Stimulated activated CD4-positive, alpha-beta T cell treated with anti-CD3 and anti-CD28 coated beads, Interleukin-15, amount 100 ng/mL, for 48 hours (primary cell): ENCODE results near the gene TRABD2B.

Experiments used
- DNase-seq, 2 donors: peaks; one replicate each; pipeline ENCODE4 v3.0.0-alpha.2; 2020; ENCODE audit warnings: low read depth in 2 of 2

TRABD2B gene

GRCh38 chr1:47852006-47852718 is 145.0 kb downstream of the TRABD2B start:
- no peak for DNase-seq

DNA sequence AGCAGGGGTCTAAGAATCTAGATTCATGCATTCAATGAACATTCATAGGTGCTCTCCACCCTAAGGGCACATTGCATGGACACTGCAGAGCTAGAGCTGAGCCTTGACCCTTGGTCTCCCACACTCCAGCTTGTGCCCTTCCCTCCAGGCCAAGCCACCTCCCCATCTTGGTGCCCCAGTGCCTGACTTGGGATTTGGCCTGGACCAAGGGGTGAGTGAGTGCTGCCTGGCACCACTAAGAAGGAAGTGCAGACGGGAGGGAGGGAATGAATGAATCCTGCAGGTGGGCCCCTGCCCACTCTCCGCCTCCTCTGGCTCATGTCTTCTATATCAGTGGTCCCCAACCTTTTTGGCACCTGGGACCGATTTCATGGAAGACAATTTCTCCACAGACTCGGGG is 146.7 kb downstream of the TRABD2B start:
- DNase-seq = no peak

DNA sequence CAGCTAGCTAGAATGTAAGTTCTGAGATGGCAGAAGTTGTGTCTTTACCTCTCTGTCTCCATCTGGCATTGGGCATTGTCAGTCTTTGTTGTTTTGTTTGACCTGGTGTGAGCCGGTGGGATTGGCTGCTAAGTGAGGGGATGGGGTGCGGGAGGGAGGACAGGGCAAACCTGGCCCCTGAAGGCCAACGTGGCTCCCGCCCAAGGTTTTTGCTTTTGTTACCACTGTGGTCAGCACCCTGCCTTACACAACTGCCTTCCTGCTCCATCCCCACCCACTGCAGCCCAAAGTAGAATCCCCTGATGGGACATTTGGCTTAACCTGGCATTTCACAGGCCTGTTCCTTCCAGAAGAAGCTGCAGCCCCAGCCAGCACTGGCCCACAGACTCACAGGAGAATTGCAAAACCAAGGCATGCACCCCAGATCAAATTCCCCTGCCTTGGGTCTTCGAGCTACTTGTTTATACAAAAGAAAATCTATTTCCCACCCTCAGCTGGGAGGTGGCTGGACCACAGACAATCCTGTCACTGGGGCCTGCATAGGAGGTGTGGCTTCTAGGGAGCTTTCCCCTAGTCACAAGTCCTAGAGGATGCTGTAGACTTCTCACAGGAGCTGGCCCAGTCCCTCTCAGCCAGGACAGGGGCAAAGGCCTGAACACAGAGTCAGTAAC is 147.5 kb downstream of the TRABD2B start:
- DNase-seq = no peak

DNA sequence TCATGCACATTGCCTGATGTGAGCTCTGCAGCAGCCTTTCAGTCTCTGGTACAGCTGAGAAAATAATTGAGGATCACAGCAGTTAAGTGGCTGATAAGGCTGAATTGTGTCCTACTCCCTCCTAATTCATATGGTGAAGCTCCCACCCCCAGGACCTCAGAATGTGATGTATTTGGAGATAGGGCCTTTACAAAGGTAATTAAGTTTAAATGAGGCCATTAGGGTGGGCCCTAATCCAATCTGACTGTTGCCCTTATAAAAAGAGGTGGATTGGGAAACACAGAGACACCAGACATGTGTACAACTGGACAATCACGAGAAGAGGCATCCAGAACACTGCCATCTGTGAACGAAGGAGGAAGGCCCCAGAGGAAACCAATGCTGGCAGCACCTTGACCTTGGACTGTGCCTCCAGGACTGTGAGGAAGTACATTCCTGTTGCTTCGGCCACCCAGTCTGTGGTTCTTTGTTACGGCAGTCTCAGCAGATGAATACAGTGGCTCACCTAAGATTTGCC is 148.1 kb downstream of the TRABD2B start:
- no peak for DNase-seq

- no peak for DNase-seq
Observed at GRCh38 chr1:47847763-47848162, 149.4 kb downstream of the TRABD2B start.

DNA sequence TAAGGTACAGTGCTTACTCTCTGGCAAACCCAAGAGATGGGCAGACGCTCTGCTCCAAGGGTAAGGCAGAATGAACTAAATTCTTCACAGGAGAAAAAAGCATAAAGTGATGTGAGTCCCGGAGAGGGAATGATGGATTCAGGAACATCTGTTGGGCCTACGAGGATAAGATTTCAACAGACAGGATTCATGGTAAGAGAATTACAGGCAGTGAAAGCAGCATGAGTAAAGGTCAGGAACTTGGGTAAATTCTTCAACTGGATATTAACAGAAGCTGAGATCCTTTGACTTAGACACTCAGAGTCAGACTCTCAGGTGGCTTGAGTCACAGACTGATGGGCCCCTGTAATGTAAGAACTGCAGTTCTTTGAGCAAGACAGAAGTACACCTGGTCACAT is 152.6 kb downstream of the TRABD2B start:
- no peak for DNase-seq

DNA sequence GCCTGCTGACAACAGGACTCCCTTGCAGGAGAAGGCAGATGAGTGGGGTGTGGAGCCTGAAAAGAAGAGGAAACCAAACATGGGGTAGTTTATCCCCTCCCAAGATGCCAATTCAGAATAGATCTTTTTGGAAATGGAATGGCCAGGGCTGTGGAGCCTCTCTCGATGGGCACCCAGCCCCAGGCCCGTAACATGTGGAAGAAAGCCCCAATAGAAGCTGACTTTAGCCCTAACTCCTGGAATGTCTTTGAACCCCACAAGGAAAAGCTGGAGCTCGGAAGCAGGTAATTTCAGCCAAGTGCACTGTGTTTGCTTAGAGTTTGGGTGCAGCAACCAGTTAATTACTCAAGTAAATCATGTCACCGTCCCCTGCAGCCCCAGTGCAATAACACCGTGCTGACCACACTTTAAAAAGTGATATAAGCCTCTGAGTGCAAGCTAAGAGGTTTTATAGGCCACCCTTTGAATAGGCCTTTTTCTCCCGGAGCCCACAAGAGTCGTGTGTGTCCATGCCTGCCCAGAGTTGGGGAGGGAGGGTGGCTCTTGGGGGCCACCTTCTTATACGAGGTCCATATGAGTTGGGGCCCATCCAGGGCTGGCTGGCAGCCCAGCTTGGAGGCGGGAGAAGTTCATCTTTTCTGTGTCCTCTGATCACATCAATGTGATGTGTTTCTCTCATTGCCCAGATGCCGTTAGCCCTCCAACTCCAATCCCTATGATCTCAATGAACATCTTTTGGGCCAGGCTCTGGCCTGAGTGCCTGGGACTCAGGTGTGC is 153.2 kb downstream of the TRABD2B start:
- DNase-seq = no peak

DNA sequence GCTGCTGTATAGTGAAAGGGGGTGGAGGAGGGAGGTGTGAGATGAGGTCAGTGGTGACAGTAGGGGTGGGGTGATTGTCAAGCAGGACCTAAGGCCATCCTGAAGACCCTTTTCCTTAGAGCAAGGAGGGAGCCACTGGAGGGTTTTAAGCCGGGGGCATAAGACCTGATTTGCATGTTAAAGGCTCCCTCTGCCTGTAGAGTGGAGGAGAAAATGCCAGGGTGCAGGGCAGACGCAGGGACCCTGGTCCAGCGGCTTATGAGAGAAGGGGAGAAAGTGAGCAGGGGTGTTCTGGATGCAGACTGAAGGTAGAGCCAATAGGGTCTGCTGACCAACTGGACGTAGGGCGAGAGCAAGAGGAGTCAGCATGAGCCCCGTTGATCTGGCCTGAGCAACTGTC is 154.1 kb downstream of the TRABD2B start:
- DNase-seq = no peak

DNA sequence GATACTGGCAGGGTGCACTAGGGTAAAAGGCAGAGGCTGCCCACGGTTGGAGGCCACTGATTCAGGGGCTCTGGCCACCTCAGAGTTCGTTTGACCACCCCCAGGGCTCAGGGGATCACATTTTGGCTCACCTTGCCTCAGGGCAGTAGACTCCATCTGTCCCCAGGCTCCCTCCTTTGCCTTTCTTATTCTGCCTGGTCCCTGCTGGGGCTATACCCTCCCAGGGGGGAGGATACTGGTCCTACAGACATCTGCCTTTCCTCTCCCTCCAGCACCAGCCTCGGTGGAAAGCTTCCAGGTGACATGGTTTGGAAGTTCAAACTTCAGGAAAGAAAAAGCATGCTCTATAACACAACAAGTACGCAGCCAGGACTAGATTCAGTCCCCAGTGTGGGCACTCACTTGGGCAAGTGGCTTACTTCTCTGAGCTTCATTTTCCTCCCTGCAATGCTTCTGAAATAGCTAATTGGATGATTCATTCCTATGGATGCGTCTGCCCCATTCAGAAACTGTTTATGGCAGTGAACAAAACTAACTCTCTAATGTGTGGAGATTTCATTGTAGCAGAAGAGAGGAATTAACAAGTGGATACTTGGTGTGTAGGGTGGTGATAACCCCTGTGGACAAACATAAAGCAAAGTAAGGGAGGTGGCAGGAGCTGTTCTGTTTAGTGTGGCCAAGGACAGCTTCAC is 154.8 kb downstream of the TRABD2B start:
- no peak for DNase-seq

GRCh38 chr1:47841356-47841755 is 155.8 kb downstream of the TRABD2B start:
- DNase-seq = no peak

- no peak for DNase-seq
Observed at GRCh38 chr1:47840393-47841190, 156.6 kb downstream of the TRABD2B start.

DNA sequence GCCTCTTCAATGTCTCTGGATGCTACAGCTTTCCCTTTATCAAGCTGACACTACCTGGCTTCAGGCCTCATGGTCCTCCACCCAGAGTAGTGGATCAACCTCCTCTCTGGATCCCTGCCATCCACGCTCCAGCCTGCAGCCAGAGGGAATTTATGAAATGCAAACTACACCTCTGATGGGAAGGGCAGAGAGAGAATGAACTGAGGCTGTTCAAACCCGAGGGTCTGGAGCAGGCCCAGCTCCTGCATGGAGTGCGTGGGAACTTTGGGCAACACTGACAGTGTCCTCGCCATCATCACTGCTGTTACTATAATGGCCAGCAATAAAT is 157.8 kb downstream of the TRABD2B start:
- DNase-seq = no peak

DNA sequence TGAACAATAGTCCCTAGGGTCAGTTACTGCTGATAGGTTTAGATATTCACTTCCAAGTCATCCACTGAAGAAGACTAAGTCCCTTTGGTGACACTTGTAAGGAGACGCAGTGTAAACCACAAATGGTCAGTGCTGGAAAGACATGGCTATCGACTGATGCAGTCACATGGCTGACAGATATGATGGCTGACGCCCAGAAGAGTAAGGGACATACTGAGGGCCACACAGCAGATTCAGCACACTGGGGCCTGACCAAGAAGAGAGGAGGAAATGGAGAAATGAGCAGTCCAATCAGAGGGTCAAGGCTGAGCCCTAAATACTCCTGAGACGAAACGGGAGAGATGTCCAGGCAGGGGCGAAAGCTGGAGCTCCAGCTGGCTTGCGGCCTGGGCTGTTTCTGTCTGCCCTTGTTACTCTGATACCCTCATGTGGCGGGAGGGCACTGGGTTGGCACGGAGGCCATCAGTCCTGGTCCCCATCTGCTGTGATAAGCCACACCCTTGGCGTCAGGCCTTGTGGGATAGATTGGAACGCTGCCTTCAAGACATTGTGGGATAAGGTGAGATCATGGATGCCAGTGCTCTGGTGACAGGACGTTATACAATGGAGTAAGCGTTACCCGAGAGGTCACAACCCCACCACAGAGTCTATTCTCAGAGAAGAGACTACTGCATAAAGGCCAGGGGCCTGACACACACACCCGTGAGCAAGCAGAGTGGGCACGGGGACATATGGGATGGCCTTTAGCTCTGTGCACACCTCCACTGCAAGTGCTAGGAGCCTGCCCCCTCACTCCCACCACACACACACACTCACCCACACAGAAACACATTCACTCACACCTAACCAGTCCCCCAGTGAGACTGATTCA is 158.4 kb downstream of the TRABD2B start:
- no peak for DNase-seq

DNA sequence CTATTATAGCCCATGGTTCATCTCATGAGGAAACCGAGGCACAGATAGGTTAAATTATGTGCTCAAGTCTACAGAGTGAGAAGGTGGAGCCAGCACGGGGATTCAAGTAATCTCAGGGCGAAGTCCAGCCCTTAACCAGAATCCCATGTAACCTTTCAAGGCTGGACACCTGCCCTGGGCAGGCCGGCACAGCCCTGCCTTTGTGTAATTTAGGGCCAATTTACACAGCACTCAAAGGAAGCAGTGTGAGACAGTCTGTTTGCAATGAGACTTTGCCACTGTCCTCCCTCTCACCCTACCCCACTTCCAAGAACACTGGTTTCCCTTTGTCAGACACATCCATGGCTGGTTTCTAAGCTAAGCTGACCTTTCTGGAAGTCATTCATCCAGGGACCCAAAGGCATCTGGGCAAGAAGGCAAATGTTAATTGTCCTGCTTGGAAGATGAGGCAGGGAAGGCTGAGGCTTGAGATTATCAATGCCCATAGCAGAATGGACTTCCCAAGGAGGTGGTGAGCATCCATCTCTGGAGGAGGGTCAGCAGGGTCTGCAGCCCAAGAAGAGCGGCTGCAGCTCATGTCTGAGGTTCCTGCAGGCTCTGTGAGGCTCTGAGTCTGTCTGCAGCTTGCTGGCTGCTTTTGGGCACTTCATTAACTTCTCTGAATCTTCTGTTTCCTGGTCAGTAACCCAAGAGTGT is 159.2 kb downstream of the TRABD2B start:
- no peak for DNase-seq

DNA sequence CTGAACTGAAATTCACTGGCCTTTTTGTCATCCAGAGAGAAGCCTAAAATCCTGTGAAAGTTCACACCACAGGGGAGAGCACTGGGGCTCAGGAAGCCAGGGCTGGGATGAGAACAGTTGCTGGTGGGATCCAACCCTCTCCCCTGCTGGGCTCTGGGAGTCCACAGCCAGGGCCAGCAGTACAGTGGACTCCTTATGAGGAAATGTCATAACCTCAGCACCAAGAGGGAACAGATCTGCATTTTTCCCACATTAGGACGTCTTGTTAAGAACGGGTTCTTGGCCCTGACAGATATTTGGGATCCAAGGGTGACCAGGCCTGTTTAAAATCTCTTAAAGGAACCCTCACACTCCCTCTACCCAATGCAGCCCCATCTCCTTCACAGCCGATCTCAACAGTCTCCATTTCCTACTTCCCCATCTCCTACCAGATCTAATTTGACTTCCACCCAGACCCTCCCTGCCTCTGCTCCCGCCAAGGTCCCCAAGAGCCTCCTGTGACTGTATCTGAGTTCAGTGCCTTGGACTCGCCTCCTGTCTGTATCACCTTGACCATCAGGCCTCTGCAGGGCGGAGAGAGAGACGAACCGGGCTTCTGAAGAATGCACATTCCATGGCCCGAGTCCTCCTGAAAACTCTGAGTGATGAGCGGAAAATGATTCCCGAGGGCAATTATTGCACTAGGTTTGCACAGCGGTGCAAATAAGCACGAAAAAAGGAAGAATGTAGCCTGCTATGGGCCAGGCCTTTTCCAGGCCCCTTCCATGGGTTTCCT is 159.9 kb downstream of the TRABD2B start:
- DNase-seq = no peak

DNA sequence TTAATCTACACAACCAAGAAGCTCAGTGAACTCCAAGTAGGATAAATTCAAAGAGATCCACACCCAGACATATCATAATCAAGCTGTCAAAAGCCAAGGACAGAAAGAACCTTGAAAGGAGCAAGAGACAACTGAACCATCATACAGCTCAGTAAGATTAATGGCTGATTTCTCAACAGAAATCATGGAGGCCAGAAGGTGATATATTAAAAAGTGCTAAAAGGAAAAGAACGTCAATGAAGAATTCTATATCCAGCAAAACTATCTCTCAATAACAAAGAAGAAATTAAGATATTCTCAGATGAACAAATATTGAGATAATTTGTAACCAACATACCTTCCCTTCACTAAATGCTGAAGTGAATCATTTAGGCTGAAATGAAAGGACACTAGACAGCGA is 161.8 kb downstream of the TRABD2B start:
- DNase-seq = no peak

DNA sequence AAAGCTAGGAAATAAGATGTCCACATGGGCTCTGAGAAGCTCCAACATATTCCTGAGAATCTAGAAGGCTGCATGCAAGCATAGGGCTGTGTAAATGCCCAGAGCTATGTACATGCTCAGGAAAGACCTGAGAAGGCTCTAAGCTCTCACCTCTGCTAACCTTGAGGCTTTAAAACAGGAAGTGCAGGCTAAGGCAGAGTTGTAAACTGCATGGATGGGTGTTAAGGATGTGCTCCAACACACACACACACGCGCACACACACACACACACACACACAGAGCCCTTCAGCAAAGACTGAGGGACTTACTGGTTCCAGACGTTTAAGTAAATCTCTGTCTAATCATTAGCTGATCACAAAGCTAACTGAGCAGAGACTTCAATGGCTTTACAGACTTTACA is 162.9 kb downstream of the TRABD2B start:
- DNase-seq = no peak

- DNase-seq = no peak
Observed at GRCh38 chr1:47830641-47831333, 166.4 kb downstream of the TRABD2B start.
